Measurements from ENCODE around the gene SCARF1.

Gene SCARF1

DNA sequence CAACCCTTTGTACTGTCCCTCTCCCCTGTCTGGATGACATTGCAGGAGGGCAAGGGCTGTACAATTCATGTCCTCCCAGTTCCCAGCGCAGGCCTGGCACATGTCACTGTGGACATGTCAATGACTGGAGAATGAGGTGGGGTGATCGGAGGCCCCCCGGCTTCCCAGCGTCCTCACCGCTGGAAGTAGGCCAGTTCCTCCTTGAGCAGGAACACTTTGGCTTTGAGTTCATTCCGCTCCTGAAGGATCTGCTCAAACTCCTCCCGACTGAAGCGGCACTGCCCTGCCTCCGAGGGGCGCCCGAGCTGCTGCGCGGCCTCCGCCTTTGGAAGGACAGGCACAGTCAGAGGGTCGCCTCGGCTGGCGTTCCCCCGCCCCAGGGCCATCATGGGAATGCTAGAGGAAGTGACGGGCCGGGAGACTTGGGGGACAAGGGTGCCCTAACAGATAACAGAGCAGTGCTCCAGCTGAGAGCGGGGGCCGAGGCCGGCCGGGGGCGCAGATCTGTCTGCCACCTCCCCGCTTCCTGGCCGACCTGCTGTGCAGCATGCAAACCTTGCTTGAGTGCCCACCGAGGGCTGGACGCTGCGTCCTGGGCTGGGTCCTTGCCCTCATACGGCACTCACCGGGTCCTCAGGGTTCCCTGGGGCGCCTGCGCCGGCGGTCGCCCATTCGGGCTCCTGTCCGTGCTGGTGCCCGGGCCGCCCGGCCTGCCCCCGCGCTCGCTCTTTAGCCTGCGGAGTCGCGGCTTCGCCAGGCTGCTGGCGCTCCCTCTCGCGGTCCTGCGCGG, 2.8 kb upstream of the SCARF1 start:
- DNase-seq: no peak

DNA sequence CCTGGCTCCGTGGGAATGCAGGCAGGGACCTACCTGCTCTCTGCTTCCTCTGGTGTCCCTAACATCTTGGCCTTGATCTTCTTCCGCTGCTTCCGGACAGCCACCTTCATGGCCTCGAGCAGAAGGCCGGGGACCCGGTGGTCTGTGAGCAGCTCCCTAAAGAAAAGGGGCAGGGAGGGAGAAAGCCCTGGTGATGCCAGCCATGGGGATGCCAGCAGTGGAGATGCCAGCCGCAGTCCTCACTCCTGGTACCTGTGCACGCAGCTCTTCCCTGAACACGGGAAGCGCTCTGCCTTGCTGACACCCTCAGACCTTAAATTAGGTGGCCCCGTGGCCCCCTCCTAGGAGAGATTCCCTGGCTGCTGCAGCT, 2.3 kb upstream of the SCARF1 start:
- DNase-seq: no peak

DNA sequence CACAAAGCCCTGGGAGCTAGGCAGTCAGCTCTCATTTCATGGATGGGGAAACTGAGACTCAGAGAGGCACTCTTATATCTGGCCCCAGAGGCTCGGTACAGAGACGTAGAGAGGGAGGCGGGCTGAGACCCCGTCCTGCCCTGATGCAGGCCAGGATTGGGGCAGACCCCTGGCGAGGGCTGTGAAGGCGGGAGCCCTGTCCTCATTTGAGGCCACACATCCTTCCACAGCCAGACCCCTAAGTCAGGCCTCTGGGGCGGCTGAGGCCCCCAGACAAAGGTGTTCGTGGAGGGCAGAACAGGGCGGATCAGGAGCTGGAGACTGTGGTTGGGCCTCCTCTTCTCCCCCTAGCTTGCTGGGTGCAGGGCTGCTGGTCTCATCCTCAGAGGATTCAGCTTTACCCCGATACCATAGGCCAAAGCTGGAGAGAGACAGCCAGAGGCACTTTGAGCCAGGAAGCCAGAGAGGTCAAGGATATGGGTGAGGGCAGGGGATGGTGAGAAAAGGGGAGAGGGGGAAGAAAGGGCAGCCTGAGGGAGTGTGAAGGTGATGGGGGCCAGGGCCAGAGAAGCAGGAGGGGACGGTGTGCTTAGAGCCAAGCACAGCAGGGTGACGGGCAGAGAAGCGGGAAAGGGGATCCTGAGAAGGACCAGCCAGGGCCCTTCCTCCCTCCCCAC, 805 bp upstream of the SCARF1 start:
- DNase-seq: no peak

DNA sequence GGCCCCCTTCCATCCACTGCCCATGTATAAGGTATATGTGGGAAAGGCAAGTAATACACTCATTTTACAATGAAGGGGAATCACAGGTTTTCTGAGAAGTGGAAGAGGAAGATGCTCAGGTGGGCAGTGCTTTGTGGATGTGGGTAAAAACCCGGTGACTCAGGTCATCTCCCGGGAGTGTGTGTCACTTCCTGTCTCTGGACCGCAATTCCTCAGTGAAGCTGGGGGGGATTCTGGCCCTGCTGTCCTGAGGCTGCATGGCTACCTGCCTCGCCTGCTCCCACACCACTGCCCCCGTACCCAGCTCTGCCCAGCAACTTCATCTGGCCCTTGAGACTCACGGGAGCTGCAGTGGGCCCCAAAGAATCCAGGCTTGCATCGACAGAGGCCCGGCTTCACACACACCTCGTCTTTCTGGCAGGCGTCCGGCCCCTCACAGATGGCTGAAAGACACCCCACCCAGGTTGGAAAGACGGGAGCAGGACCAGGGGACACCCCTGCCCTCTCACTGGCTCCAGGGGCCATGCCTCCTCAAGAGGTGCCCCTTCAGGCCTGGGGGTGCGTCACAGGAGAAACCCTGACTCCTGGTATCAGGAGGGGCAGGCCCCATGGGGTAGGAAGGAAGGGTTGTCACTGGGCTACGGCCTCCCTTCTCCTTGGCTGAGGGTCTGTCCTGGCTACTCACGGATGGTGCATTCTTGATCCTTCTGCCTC, 882 bp downstream of the SCARF1 start:
- DNase-seq: no peak

DNA sequence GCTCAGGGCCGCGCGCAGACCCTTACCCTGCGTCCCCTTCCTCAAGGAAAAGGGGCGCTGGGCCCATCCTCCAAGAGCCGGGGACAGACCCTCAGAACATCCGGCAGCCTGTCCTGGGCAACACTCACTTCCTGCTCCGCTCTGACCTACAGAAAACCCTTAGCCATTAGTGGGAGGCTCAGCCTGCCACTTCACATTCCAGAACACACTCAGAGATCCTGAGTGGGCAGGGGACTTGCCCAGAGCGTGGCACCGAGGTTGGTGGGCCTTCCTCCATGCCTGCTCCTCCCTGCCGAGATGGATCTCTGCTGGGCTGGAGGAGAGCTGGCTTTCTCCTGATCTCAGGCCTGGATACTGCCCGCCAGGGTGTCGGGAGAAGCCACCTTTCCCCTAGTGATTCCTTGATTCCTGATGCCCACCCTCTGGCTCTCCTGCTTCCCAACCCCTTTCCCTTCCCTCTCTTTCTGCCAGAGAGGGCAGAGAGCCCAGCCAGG, 1.5 kb downstream of the SCARF1 start:
- no peak for DNase-seq

DNA sequence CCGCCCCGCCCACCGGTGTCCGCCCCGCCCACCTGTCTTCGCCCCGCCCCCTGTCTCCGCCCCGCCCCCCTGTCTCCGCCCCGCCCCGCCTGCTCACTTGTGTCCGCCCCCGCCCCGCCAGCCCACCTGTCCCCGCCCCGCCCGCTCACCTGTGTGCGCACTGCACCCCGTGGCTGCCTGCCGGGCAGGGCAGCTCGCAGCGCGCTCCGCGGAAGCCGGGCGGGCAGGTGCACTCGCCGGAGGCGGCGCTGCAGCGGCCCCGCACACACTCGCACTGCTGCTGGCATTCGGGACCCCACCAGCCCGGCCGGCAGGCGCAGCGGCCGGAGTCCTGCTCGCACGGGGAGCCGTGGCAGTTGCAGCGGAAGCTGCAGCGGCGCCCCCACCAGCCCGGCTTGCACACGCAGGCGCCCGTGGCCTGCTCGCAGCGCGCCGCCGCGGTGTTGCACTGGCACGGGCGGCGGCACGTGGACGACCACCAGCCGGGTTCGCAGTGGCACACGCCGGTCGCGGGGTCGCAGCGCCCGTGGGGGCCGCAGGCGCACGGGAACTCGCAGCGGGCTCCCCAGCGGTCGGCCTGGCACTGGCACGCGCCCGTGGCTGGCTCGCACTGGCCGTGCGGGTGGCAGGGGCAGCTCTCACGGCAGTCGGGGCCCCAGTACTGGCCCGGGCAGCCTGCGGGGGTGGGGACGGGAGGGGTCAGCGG, 2.1 kb downstream of the SCARF1 start:
- peak; percentile 67 for DNase-seq

DNA sequence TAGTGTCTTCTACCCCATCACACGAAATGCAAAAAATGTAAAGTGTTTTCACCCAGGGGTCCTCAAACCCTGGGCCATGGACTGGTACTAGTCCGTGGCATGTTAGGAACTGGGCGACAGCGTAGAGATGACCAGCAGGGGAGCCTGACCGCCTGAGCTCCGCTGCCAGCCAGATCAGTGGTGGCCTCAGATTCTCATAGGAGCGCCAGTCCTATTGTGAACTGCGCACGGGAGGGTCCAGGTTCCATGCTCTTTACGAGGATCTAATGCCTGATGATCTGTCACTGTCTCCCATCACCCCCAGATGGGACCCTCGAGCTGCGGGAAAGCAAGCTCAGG, 4.5 kb downstream of the SCARF1 start:
- no peak for DNase-seq

DNA sequence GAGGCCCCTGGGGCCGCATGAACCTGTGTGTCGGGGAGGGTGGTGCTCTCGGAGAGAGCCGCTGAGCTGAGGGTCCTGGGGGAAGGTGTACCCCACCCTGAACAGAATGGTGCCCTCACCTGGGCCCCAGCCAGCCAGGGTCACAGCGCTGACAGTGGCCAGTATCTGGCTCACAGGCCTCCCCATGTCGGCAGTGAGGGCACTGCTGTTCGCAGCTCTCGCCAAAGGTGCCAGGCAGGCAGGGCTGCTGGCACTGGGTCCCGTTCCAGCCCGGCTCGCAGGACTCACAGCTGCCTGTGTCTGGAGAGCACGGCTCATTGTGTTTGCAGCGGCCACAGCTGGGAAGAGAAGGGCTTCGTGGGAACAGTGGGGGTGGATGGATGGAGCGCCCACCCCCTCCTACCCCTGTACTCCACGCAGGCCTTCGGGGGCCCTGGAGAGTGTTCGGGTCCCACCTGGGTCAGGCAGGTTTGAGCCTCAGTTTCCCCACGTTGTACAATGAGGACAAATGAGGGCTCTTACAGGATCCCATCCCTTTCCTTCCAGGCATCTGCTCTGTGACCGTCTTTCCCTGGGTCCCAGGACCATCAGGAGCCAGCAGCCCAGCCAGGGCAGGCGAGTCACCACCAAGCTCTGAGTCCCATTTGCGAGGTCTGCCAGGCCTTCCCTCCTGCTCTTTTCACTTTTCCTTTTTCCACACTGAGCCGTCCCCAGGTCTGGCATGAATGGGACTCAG, 5.0 kb downstream of the SCARF1 start:
- no peak for DNase-seq

DNA sequence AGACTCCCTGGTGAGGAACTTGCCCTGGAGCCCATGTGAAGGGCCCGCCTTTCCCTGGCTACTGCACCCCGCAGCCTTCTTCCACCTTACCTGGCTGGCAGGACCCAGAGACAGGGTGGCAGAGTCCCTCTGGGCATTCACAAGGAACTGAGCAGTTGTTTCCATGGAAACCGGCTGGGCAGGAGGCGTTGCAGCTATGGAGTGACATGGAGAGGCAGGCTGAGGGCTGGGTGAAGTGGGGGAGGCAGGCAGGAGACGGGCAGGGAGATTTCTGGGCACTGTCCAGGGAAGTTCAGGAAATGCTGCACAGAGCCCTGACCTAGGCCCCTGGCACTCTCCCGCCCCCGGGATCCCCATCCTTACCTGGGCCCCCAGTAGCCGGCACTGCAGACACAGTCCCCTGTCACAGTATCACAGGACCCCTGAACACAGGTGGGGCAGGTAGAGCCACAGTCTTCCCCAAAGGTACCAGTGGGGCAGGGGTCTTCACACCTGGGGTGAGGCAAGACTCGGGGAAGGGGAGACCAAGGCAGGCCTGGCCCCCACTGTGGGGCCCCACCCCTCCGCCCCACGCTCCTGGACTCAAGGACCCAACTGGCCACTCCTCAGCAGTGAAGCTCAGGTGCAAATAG, 5.9 kb downstream of the SCARF1 start:
- no peak for DNase-seq

DNA sequence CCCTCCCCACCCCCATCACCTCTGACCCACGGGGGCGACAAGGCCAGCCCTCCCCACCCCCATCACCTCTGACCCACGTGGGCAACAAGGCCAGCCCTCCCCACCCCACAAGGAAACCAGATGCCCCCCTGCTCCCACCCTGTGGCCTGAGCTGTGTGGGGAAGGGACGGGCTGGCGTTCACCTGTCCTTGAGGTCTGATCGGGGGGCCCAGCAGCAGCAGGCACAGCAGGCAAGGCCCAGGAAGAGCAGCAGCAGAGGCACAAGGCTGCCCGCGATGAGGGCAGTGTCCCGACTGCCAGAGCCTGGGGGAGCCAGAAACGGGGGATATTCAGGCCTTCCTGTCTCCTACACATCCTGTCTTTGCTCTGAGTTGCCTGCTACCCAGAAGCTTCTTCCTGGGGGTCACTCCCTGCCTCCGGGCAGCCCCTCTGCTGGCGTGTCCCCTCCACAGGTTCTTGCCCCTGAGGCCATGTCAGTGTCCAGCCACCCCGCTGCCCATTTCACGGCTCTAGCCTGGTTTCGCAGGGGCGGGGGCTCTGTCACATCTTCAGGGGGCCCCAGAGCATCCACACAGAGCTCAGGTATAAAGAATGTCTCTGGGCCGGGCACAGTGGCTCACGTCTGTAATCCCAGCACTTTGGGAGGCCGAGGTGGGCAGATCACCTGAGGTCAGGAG, 6.8 kb downstream of the SCARF1 start:
- DNase-seq: no peak

DNA sequence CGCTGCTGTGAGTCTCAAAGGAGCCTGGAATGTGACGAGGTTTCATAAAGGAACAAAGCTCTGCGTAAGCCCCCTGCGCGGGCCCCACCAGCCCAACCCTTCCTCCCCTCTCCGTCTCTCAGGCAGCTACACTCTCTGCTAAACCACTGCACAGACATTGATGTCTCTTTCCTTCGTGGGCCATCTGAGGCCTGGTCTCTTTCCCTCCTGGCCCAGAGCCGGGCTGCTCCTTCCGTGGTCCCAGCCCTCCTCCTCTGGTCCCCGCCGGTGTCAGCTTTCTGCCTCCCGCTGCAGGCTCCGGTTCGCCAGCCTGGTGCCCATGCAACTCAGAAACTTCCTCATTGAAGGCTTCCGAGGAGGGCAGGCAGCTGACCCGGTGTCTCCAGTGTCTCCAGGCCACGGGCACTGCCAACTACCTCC, 7.4 kb downstream of the SCARF1 start:
- no peak for DNase-seq

DNA sequence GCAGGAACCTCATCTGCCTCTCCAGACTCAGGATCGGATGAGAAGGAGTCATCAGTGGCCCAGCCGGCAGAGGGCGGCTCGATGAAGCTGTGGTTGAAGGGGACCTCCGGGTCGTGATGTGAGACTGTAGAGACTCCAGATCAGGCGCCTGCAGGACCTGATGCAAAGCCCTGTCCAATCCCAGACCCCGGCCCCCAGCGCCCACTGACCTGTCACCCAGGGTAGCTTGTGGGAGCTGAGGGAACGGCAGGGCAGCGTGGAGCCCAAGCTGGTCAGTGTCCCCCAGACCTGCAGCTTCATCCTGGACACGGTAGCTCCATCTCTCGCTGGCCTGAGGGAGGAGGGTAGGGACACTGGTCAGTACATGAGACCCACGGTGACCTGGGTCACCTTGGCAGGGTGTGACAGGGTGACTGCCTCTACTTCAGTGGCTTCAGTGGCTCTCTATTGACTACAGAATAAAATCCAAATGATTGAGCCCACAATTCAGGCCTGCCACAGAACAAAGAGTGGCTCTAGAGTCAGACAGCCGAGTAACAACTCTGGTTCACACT, 8.7 kb downstream of the SCARF1 start:
- no peak for DNase-seq

DNA sequence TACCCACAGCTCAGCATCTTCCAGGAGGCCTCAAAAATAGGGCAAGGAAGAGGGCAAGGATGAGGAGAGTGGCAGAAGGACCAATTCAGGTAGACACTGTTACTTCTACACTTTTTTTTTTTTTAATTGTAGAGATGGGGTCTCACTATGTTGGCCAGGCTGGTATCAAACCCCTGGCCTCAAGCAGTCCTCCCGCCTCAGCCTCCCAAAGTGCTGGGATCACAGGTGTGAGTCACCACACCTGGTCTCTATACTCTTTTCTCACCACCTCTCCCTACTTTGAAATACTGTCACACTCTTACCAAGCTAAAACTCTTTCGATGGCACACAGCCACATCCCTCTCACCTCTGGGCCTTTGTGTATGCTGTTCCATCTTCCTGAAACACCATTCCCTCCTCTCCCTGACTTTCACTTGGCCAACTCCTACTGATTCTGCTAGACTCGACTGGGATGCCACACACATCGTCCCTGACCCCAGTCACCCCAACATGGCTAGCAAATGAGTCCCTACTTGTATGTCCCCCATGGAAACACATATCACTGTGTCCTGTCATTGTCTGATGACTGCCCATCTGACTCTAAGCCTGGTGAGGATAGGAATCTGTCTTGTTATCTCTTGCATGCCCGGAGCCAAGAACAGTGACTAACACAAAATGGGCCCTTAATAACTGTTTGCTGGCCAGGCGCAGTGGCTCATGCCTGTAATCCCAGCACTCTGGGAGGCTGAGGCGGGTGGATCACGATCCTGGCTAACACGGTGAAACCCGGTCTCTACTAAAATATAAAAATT, 9.7 kb downstream of the SCARF1 start:
- DNase-seq: no peak

DNA sequence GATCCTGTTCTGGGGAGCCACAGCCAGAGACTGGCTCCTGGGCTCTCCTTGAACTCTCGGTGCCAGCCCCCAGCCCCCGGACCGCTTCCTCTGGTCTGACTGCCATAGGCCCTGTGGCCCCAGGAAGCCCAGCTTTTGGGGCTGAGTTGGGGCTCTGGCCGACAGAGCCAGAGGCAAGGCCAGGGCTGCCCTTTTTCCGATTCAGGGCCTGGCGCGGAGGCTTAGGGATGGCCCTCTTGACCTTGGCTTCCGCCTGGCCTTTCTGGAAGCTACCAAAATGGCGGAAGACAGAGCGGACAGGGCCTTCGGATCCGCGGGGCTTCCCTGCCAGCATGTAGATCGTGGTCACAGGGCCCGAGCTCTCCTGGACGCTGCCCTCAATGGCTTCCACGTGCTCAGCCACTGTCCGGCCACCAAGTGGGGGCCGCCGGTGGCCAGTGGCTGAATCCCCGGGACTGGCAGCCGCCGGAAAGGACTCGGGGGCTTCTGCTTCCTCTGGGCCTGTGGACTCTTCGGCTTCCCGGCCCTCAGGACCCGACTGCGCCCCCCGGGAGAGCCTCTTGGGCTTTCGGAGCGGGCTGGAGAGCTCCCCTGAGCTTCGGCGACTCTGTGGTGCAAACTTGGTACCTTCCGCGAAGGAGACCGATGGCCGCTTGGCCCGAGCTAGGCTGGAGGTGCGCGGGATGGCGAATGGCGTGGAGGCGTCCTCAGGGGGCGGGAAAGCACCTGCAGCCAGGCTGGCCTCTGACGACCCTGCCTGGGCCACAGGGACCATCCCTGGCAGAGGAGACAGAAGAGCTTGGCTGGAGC, 10.5 kb downstream of the SCARF1 start:
- no peak for DNase-seq

DNA sequence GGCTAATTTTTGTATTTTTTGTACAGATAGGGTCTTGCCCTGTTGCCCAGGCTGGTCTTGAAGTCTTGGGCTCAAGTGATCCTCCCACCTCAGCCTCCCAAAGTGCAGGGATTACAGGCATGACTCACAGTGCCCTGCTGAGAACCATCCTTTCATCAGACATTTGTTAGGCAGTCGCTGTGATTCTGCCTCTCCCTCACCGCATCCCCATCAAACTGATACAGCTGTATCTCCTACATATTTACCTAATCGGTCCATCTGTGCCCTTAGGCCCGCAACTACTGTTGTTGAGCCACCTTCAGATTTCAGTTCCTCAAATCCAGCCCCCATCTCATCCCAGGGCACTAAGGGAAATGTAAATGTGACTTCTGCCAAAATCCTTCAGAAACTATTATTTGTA, 14.9 kb downstream of the SCARF1 start:
- no peak for DNase-seq

DNA sequence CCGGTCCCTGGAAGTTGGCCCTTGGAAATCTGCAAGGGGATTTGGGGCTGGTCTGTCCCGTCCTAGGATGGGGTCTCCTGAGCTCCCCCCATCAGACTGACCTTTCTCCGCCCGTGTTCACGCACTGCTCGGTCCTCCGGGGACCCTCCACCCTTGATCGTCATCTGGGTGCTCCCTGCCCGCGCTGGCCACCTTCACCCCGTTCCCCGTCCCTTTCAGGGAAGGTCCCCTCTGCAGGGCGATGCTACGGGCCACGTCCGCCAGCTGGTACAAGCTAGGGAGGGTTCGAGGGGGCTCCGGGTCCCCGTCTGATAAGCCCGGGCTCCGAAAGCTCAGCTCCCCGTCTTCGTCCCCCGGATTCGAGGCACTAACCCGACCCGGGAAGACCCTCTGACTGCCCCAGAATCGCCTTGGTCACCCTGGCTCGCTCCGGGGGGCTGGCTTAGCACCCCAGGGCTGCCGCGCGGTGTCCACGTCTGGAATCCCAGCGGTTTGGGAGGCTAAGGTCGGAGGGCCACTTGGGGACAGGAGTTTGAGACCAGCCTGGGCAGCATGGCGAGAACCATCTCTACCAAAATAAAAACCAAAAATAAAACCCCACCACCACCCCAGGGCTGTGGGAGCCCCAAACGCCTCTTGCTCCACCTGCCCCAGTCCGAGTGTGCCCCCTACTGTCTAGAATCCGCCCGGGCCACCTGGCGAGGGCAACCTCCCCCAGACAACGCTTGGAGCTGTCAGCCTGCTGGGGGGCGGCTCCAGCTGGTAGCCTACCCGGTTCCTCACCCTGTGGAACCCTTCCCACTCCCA, 15.8 kb downstream of the SCARF1 start:
- peak; percentile 66 for DNase-seq

DNA sequence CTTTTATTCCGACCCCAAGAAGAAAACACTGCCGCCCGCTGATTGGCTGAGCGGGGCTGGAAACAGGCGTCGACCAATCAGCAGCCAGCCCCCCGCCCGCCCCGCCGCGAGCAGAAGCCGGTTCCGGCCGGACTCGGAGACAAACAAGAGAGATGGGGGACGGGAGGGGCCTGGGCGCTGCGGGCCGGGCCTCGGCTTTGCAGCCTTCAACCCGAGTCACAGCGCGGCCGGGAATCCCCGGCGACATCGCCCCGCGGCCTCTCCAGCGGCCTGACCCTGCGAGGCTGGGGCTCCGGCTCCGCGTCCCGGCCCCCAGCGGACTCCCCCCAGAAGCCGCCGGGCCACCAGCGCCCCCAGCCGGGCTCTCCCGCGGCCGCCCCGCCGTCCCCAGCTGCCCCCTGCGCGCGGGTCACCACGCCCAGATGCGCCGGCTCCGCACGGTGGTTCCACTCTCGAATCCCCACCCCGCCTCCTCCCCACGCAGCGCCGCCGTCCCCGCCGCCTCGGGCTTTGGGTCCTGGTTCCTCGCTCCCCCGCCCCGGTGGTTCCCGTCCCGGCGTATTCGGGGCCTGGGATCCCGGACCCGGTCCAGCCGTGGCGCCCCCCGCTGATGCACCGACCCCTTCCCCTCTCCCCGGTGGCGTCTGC, 16.6 kb downstream of the SCARF1 start:
- peak; percentile 86 for DNase-seq
